CD14-positive monocyte (primary cell): ENCODE measurements around the gene NHS. TPM values are rescaled to one million over a fixed set of nuclear protein-coding genes. Genes with fewer than 3 reads are reported as not detected.

Experiments used
- DNase-seq, 3 donors: peaks; one replicate each; pipeline ENCODE4 v3.0.0-alpha.2; 2011 to 2022
- H2AFZ ChIP-seq: 2 replicates; pipeline ENCODE4 v1.6.0; 2012; ENCODE audit warnings: mild to moderate bottlenecking, low read depth, low read length, inconsistent platforms; ENCODE audit not compliant: insufficient read depth, poor library complexity, severe bottlenecking
- H3K27ac ChIP-seq, 2 donors: 1 replicate in 1 of 2; 2 replicates in 1 of 2; pipeline ENCODE4 v1.5.1; 2012 to 2013; ENCODE audit warnings: low read length in 2 of 2, control low read depth in 1 of 2, inconsistent platforms in 1 of 2, low read depth in 1 of 2, mild to moderate bottlenecking in 1 of 2
- H3K27me3 ChIP-seq, 2 donors: one replicate each; pipeline versions ENCODE4 v1.6.0 to v1.6.1; 2011 to 2013; ENCODE audit warnings: low read length in 2 of 2; ENCODE audit not compliant: control insufficient read depth in 2 of 2, insufficient read depth in 2 of 2
- H3K36me3 ChIP-seq, 2 donors: replicated peaks in 1 of 2; 1 replicate in 1 of 2; 2 replicates in 1 of 2; pipeline versions ENCODE4 v1.5.1 to v1.6.1; 2012 to 2013; ENCODE audit warnings: low read length in 2 of 2, control low read depth in 1 of 2, inconsistent platforms in 1 of 2, mild to moderate bottlenecking in 1 of 2; ENCODE audit not compliant: insufficient read depth in 2 of 2, control insufficient read depth in 1 of 2
- H3K4me1 ChIP-seq, 2 donors: 1 replicate in 1 of 2; 2 replicates in 1 of 2; pipeline versions ENCODE4 v1.5.1 to v1.6.1; 2012 to 2013; ENCODE audit warnings: low read length in 2 of 2, control low read depth in 1 of 2, inconsistent platforms in 1 of 2, mild to moderate bottlenecking in 1 of 2, moderate library complexity in 1 of 2; ENCODE audit not compliant: insufficient read depth in 2 of 2, control insufficient read depth in 1 of 2
- H3K4me2 ChIP-seq: replicated peaks from 2 replicates; pipeline ENCODE3; 2012; ENCODE audit warnings: low read length, moderate library complexity, mild to moderate bottlenecking; ENCODE audit not compliant: poor library complexity, severe bottlenecking; ENCODE audit errors: extremely low read depth
- H3K4me3 ChIP-seq, 3 experiments: fragments of 200-600 bp in 1 of 3; sonication (generic) in 1 of 3; replicated peaks in 1 of 3; 1 replicate in 2 of 3; 2 replicates in 1 of 3; pipeline ENCODE4 v1.5.1; 2011 to 2013; ENCODE audit warnings: low read length in 3 of 3, mild to moderate bottlenecking in 3 of 3, control low read depth in 2 of 3, low read depth in 2 of 3, inconsistent platforms in 1 of 3, moderate library complexity in 1 of 3
- H3K79me2 ChIP-seq: 2 replicates; pipeline ENCODE4 v1.6.0; 2012; ENCODE audit warnings: mild to moderate bottlenecking, control low read depth, inconsistent platforms, low read length, moderate library complexity; ENCODE audit not compliant: insufficient read depth
- H3K9ac ChIP-seq: 2 replicates; pipeline ENCODE4 v1.6.0; 2017; ENCODE audit warnings: low read length, mild to moderate bottlenecking; ENCODE audit not compliant: insufficient read depth, poor library complexity, severe bottlenecking
- H3K9me3 ChIP-seq, 2 donors: replicated peaks in 1 of 2; 1 replicate in 1 of 2; 2 replicates in 1 of 2; pipeline versions ENCODE4 v1.5.1 to v1.6.1; 2012 to 2013; ENCODE audit warnings: low read length in 2 of 2, control low read depth in 1 of 2; ENCODE audit not compliant: control insufficient read depth in 1 of 2, insufficient read depth in 1 of 2
- H4K20me1 ChIP-seq: 2 replicates; pipeline ENCODE4 v1.6.0; 2012; ENCODE audit warnings: mild to moderate bottlenecking, low read length, control low read depth, moderate library complexity; ENCODE audit not compliant: insufficient read depth
- H3K27ac Mint-ChIP-seq, 7 donors: one replicate each; pipeline ENCODE4 v1.8.0; 2020; ENCODE audit warnings: mild to moderate bottlenecking in 7 of 7, mixed read lengths in 7 of 7, moderate library complexity in 6 of 7, inconsistent platforms in 2 of 7
- H3K27me3 Mint-ChIP-seq, 3 donors: one replicate each; pipeline ENCODE4 v1.8.0; 2021 to 2022; ENCODE audit warnings: low read depth in 3 of 3, mild to moderate bottlenecking in 3 of 3, mixed read lengths in 3 of 3, moderate library complexity in 3 of 3, inconsistent platforms in 1 of 3
- H3K36me3 Mint-ChIP-seq, 2 donors: one replicate each; pipeline ENCODE4 v1.8.0; 2020; ENCODE audit warnings: mixed read lengths in 2 of 2, inconsistent platforms in 1 of 2, mild to moderate bottlenecking in 1 of 2
- H3K4me1 Mint-ChIP-seq: one replicate; pipeline ENCODE4 v1.8.0; 2020; ENCODE audit warnings: mild to moderate bottlenecking, mixed read lengths
- H3K4me3 Mint-ChIP-seq, 2 donors: one replicate each; pipeline ENCODE4 v1.8.0; 2020; ENCODE audit warnings: mild to moderate bottlenecking in 2 of 2, mixed read lengths in 2 of 2, moderate library complexity in 1 of 2
- H3K9me3 Mint-ChIP-seq, 7 donors: one replicate each; pipeline ENCODE4 v1.8.0; 2020 to 2022; ENCODE audit warnings: mixed read lengths in 7 of 7, mild to moderate bottlenecking in 6 of 7, moderate library complexity in 6 of 7, inconsistent platforms in 2 of 7
- WGBS: methylation state at CpG from one replicate; pipeline ENCODE4 v1.1.5; 2013; ENCODE audit warnings: missing lambda C conversion rate; ENCODE audit not compliant: insufficient coverage; 5-methylcytosine and 5-hydroxymethylcytosine counted together
- intact Hi-C, 2 donors: fragments of 100-400 bp; cut with micrococcal nuclease; formaldehyde crosslinking; loops; one replicate each; pipeline versions ENCODE4 v1.15.0 to v1.15.1; 2023
- polyA plus RNA-seq, 3 donors: library from polyadenylated mRNA; depleted of rRNA in 1 of 3; unstranded in 2 of 3; stranded (reverse) in 1 of 3; fragments of 300-500 nt in 2 of 3; fragments of >200 nt in 1 of 3; fragmentation: Illumina TruSeq in 2 of 3; gene quantifications; 1 replicate in 2 of 3; 2 replicates in 1 of 3; pipeline ENCODE4 v1.2.3, GENCODE V29; 2012 to 2021
- TF ChIP-seq, protein P1 (sequence below): fragments of 200-600 bp; IDR thresholded peaks from one replicate; pipeline ENCODE4 v1.8.0; 2022; ENCODE audit warnings: antibody characterized with exemption, mild to moderate bottlenecking

The NHS gene
- polyA plus RNA-seq, 3 donors, result 0.86 to 1.8 (median 1.3) TPM

DNA sequence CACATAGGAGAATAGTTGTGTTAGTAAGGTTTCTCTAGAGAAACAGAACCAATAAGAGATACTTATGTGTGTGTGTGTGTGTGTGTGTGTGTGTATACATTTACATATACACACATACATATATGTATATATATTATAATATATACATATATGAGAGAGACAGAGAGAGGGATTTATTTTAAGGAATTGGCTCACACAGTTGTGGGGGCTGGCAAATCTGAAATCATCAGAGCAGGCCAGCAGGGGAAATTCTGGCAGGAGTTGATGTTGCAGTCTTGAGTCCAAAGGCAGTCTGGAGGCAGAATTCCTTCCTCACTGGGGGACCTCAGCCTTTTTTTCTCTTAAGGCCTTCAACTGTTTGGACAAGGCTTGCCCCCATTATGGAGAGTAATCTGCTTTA lies 38.6 kb upstream of the NHS start:
- Histone ChIP-seq H3K4me3 (no peak overlapping the region), H3K9me3 (no peaks in the 10 kb centered on the region), H3K79me2 (no peaks in the 10 kb centered on the region), H3K36me3 (no peaks in the 10 kb centered on the region), H2AFZ (no peak overlapping the region), H4K20me1 (no peaks in the 10 kb centered on the region), H3K27me3 (no peaks in the 10 kb centered on the region), H3K4me1 (no peaks in the 10 kb centered on the region), H3K27ac (no peak overlapping the region), H3K4me2 (no peak overlapping the region), H3K9ac (no peak overlapping the region)
- H3K4me3 Mint-ChIP-seq, result no peak overlapping the region
- no peak overlapping the region for H3K27ac Mint-ChIP-seq
- TF ChIP-seq, protein P1, sequence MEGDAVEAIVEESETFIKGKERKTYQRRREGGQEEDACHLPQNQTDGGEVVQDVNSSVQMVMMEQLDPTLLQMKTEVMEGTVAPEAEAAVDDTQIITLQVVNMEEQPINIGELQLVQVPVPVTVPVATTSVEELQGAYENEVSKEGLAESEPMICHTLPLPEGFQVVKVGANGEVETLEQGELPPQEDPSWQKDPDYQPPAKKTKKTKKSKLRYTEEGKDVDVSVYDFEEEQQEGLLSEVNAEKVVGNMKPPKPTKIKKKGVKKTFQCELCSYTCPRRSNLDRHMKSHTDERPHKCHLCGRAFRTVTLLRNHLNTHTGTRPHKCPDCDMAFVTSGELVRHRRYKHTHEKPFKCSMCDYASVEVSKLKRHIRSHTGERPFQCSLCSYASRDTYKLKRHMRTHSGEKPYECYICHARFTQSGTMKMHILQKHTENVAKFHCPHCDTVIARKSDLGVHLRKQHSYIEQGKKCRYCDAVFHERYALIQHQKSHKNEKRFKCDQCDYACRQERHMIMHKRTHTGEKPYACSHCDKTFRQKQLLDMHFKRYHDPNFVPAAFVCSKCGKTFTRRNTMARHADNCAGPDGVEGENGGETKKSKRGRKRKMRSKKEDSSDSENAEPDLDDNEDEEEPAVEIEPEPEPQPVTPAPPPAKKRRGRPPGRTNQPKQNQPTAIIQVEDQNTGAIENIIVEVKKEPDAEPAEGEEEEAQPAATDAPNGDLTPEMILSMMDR, result no peak
- DNase-seq, result no peak
- intact Hi-C loops, result no loop called here
- peaks cover 0 to 2% (median 0%) of the 10 kb centered on the region in 7 donors for H3K9me3 Mint-ChIP-seq
- no peaks in the 10 kb centered on the region for H3K4me1 Mint-ChIP-seq
- peaks cover 0 to 8% (median 0%) of the 10 kb centered on the region in 3 donors for H3K27me3 Mint-ChIP-seq
- H3K36me3 Mint-ChIP-seq, result no peaks in the 10 kb centered on the region

DNA sequence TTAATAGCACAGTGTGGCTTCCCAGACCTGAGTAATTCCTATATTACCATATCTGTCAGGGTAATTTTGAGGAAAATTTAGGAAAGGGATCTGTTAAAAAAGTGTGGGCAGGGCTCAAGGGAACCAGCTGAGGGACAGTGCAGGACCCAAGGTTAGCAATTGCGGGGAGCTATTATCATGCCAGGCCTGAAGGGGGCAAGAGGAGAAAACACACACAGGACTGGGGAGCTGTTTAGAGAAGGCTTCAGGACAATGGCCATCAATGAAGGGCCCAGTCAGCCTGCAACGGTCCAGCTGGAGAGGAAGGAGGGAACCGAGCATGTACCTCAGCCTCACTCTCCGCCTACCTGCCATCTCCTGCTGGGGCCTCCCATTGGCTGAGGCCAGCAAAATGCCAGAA lies 19.0 kb upstream of the NHS start:
- intact Hi-C loops, result no loop called here
- Histone ChIP-seq H3K4me3 (no peak overlapping the region), H3K4me2 (no peak overlapping the region), H3K27me3 (no peaks in the 10 kb centered on the region), H3K36me3 (no peaks in the 10 kb centered on the region), H2AFZ (no peak overlapping the region), H3K27ac (no peak overlapping the region), H3K9ac (no peak overlapping the region), H3K79me2 (no peaks in the 10 kb centered on the region), H3K9me3 (no peaks in the 10 kb centered on the region), H3K4me1 (no peaks in the 10 kb centered on the region), H4K20me1 (no peaks in the 10 kb centered on the region)
- no peaks in the 10 kb centered on the region for H3K36me3 Mint-ChIP-seq
- no peak overlapping the region for H3K4me3 Mint-ChIP-seq
- H3K27me3 Mint-ChIP-seq, result peaks cover 0 to 8% (median 3%) of the 10 kb centered on the region in 3 donors
- no CpG with 5 or more reads among the region's 4 CpGs for whole genome bisulfite sequencing
- TF ChIP-seq, protein P1, result no peak
- no peak overlapping the region for H3K27ac Mint-ChIP-seq
- peaks cover 0 to 4% (median 2%) of the 10 kb centered on the region in 7 donors for H3K9me3 Mint-ChIP-seq
- no peak for DNase-seq
- H3K4me1 Mint-ChIP-seq, result no peaks in the 10 kb centered on the region
